Endometrial microvascular endothelial cells (primary cell): Measurements from ENCODE around the gene PPP2R3B. TPM values are rescaled to one million over a fixed set of nuclear protein-coding genes. Genes with fewer than 3 reads are reported as not detected.

ENCODE experiments used
- in situ Hi-C: cut with HindIII; loops from 2 replicates; pipeline ENCODE4 v1.10.0; 2017; ENCODE audit warnings: low sequenced_read_pairs, low pct_unique_long_range_greater_than_20kb; ENCODE audit errors: inconsistent ontology term
- total RNA-seq: library from RNA; depleted of rRNA; stranded (reverse); fragments of >200 nt; gene quantifications from one replicate; pipeline ENCODE4 v1.2.3, GENCODE V29; 2015; ENCODE audit errors: inconsistent ontology term

Gene PPP2R3B
- total RNA-seq, 1 donor from 2014 or later: 17.2 TPM

DNA sequence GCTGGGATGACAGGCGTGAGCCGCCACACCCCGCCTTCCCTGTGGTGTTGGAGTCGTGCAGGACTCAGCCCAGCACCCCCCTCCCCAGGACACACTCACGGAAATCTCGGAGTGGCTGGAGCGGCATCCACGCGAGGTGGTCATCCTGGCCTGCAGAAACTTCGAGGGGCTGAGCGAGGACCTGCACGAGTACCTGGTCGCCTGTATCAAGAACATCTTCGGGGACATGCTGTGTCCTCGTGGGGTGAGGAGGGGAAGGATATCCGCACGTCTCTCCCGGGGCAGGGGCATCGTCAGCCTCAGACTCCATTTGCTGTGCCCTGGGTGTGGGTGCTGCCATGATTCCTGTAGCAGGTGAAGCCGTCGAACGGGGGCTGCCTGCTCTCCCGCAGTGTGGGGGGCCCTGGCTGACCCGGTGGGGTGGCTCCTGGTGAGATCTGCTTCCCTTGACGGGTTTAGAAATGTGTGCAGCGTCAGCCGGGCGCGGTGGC, 95.3 kb downstream of the PPP2R3B start:
- in situ Hi-C loops: no loop called here

DNA sequence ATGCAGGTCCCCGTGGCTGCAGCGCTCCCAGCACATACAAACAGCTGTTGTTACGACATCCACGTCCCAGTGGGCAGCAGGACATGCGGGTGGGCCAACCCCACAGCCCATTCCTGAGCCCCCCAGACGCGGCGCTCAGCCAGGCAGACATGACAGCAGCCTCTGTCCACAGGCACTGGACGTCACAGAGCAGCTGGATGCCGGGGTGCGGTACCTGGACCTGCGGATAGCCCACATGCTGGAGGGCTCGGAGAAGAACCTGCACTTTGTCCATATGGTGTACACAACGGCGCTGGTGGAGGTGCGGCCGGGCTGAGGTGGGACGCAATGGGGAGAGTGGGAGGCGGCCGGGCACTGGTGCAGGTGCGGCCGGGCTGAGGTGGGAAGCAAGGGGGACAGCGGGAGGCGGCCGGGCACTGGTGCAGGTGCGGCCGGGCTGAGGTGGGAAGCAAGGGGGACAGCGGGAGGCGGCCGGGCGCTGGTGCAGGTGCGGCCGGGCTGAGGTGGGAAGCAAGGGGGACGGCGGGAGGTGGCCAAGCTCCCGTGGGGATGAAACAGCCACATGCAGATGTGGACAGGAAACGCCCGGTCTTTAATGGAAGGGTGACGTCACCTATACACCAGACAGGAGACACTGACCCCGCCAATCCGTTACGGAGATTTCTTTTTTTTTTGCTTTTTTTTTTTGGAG, 96.1 kb downstream of the PPP2R3B start:
- in situ Hi-C loops: no loop called here

DNA sequence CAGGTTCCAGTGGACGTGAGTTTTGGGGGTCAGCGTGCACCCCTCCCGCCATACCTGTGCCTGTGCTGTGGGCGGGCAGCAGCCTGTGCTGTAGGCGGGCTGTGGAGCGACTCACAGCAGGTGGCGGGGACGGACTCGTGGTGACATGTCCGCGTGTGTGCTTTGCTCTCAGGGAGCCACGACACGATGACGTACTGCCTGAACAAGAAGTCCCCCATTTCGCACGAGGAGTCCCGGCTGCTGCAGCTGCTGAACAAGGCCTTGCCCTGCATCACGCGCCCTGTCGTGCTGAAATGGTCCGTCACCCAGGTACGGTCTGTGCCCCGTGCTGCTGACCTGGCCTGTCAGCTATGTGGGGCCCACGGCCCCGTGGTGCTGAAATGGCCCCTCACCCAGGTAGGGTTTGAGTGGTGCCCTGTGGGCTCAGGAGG, 98.1 kb downstream of the PPP2R3B start:
- in situ Hi-C loops: no loop called here

GRCh38 chrX:287670-288069, 99.0 kb downstream of the PPP2R3B start:
- in situ Hi-C loops: no loop called here

GRCh38 chrX:285076-285677, 101.5 kb downstream of the PPP2R3B start:
- in situ Hi-C loops: no loop called here

Other genes starting within 250 kb of the PPP2R3B start
- 12.2 TPM for gene PLCXD1, start 105.5 kb downstream of the PPP2R3B start, total RNA-seq
- gene GTPBP6, start 68.1 kb downstream of the PPP2R3B start, total RNA-seq: 68.7 TPM
- not detected for gene SHOX, start 243.9 kb upstream of the PPP2R3B start, total RNA-seq